Testis (tissue), 3 donors: ENCODE results near the gene ACAP3. TPM values are rescaled to one million over a fixed set of nuclear protein-coding genes. Genes with fewer than 3 reads are reported as not detected.

Experiments used
- DNase-seq: peaks from one replicate; pipeline ENCODE4 v3.0.0-alpha.2; 2019
- H3K27ac ChIP-seq, 2 donors: fragments of 200-600 bp; sonication (generic); one replicate each; pipeline ENCODE4 v1.5.1; 2019
- H3K27me3 ChIP-seq: fragments of 200-600 bp; sonication (generic); one replicate; pipeline ENCODE4 v1.5.1; 2019
- H3K36me3 ChIP-seq: fragments of 200-600 bp; sonication (generic); one replicate; pipeline ENCODE4 v1.5.1; 2017; ENCODE audit warnings: low read depth; ENCODE audit errors: missing control alignments
- H3K4me1 ChIP-seq: fragments of 200-600 bp; sonication (generic); one replicate; pipeline ENCODE4 v1.5.1; 2019
- H3K4me3 ChIP-seq, 2 donors: fragments of 200-600 bp; sonication (generic); one replicate each; pipeline ENCODE4 v1.5.1; 2017 to 2019
- H3K9me3 ChIP-seq: fragments of 200-600 bp; sonication (generic); one replicate; pipeline ENCODE4 v1.5.1; 2017
- CTCF ChIP-seq, 3 experiments: fragments of 450-650 bp in 2 of 3; fragments of 200-600 bp in 1 of 3; sonication (generic) in 1 of 3; IDR thresholded peaks; one replicate each; pipeline ENCODE4 v1.5.1; 2016 to 2019; ENCODE audit warnings: antibody characterized with exemption in 3 of 3, mild to moderate bottlenecking in 2 of 3, moderate library complexity in 1 of 3
- POLR2A ChIP-seq: fragments of 450-650 bp; IDR thresholded peaks from one replicate; pipeline ENCODE4 v1.6.1; 2017; ENCODE audit warnings: antibody characterized with exemption, mild to moderate bottlenecking, moderate library complexity
- WGBS, 2 donors: methylation state at CpG; one replicate each; pipeline ENCODE4 v1.1.5; 2018; 5-methylcytosine and 5-hydroxymethylcytosine counted together
- intact Hi-C: fragments of 100-400 bp; cut with DNase I; formaldehyde crosslinking; loops from one replicate; pipeline ENCODE4 v1.15.1; 2023; ENCODE audit warnings: low total_unique reads
- polyA plus RNA-seq: library from polyadenylated mRNA; stranded (reverse); fragments of 350-450 nt; fragmentation: Illumina TruSeq; extraction: RNeasy Lipid Tissue Mini Kit (QIAGEN cat#74804); gene quantifications from one replicate; pipeline ENCODE4 v1.2.3, GENCODE V29; 2014; ENCODE audit warnings: low read depth, low replicate concordance; ENCODE audit not compliant: insufficient read depth
- total RNA-seq, 2 donors: library from RNA; depleted of rRNA; stranded (reverse); fragments of >200 nt; gene quantifications; one replicate each; pipeline ENCODE4 v1.2.3, GENCODE V29; 2016

The ACAP3 gene
- total and polyA plus RNA-seq, 3 donors from 2014 or later, result 16.8 to 62.7 (median 53.0) TPM

GRCh38 chr1:1346501-1346890, 38.8 kb upstream of the ACAP3 start:
- intact Hi-C loops, result no loop called here

GRCh38 chr1:1345860-1346500, 38.2 kb upstream of the ACAP3 start:
- Histone ChIP-seq H3K9me3 (no peaks in the 10 kb centered on the region), H3K4me1 (peaks cover 33% of the 10 kb centered on the region), H3K36me3 (no peaks in the 10 kb centered on the region), H3K27me3 (no peaks in the 10 kb centered on the region), H3K27ac (no peak overlapping the region), H3K4me3 (no peak overlapping the region)
- intact Hi-C loops, result no loop called here
- TF ChIP-seq POLR2A (no peak), CTCF (IDR thresholded peaks at IDR 0.05) (no peak)
- 55 to 57% methylated on average over 6 to 11 of the region's 12 CpGs for WGBS, 2 donors
- DNase-seq, result no peak

More at GRCh38 chr1:1346501-1346890, 38.8 kb upstream of the ACAP3 start:
- TF ChIP-seq POLR2A (no peak), CTCF (IDR thresholded peaks at IDR 0.05) (no peak)
- H3K27ac ChIP-seq, result no peak overlapping the region
- peaks cover 35% of the 10 kb centered on the region for H3K4me1 ChIP-seq
- no peak for DNase-seq
- H3K36me3 ChIP-seq, result no peaks in the 10 kb centered on the region
- H3K27me3 ChIP-seq, result no peaks in the 10 kb centered on the region
- 79 to 95% methylated on average over 10 of the region's 10 CpGs for WGBS, 2 donors
- H3K9me3 ChIP-seq, result no peaks in the 10 kb centered on the region
- H3K4me3 ChIP-seq, result no peak overlapping the region

GRCh38 chr1:1345384-1345783, 37.7 kb upstream of the ACAP3 start:
- H3K27me3 ChIP-seq, result no peaks in the 10 kb centered on the region
- no peaks in the 10 kb centered on the region for H3K36me3 ChIP-seq
- no peak for DNase-seq
- H3K4me3 ChIP-seq, result no peak overlapping the region
- intact Hi-C loops, result no loop called here
- no peaks in the 10 kb centered on the region for H3K9me3 ChIP-seq
- TF ChIP-seq CTCF (IDR thresholded peaks at IDR 0.05), result no peak
- no peak for TF ChIP-seq POLR2A
- WGBS, 2 donors, result 38 to 86% methylated on average over 7 to 13 of the region's 16 CpGs
- H3K27ac ChIP-seq, result no peak overlapping the region
- H3K4me1 ChIP-seq, result peaks cover 33% of the 10 kb centered on the region

- Histone ChIP-seq H3K27ac (no peak overlapping the region), H3K4me1 (peaks cover 33% of the 10 kb centered on the region), H3K9me3 (no peaks in the 10 kb centered on the region), H3K27me3 (no peaks in the 10 kb centered on the region), H3K36me3 (no peaks in the 10 kb centered on the region), H3K4me3 (no peak overlapping the region)
- WGBS, 2 donors, result 76% methylated on average over 15 of the region's 15 CpGs; no CpG with 5 or more reads in 1 of the 2 donors
- no peak for TF ChIP-seq CTCF (IDR thresholded peaks at IDR 0.05)
- TF ChIP-seq POLR2A, result no peak
- DNase-seq, result no peak
- intact Hi-C loops, result no loop called here
Observed at GRCh38 chr1:1344655-1345361, 37.1 kb upstream of the ACAP3 start.
